ENCODE measurements around the gene RCOR2.
"Not testable (repeated sequence)": the region's sequence is repeated elsewhere in the genome, so short reads cannot be mapped to it uniquely, and the experiment has no call there.

The RCOR2 gene

DNA sequence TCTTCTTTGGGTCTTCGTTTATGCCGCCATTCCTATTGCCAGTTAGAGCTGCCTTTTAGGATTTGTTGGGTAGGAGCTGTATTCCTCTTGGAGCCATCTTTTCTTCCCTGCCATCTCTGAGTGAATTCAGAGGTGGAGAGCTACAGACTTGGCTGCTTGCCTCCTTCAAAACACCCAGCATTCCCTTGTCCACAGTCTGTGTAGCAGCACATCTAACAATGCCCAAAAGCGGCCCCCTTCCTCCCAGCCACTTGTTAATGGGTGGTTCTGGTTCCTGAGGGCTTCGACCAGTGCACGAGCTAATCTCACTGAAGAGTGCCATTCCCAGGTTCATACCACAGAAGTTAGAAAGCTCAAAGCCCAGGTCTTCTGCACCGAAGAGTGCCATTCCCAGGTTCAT, 40.3 kb downstream of the RCOR2 start:
- no peak for DNase-seq

DNA sequence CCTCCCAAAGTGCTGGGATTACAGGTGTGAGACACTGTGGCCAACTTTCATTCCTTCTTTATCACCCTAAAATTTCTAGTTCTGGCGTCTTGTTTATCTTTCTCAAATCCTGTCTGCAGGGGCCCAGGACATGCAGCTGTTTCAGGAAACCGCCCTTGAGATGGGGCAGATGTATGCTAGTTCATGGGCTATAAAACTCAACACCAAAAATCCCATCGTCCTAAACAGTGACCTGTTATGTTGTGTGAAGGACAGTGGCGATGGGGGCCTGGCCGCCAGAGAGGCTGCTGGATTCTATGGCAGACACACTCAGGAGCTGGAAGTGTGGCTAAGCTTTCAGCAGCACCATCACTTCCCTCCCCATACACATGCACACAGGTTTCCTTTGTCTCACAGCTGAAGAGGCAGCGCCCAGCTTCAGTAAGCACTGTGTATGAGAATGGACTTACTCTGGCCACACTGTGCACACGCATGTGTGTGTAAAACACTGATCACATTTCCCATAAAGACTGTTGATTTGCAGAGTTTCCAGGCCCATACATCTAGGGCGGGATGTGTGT, 41.4 kb downstream of the RCOR2 start:
- DNase-seq, result no peak

DNA sequence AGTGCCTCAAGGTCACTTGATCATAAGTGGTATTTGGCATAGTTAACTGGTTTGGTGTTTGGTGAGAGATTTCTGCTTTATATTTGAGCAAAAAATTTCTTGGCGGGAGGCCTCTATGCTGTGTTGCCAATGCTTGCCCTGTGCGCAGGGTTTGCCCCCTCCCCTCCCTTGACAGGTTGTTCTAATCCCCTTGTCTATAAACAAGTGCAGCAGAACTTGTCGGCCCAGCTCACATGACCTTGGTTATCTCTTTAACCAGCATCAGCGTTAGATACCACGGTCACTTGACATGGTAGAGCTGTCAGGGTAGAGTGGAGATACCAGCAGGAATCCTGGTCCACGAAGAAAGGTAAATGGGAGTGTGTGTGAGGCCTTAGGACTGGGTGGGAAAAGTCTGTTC, 42.5 kb downstream of the RCOR2 start:
- DNase-seq, result no peak

DNA sequence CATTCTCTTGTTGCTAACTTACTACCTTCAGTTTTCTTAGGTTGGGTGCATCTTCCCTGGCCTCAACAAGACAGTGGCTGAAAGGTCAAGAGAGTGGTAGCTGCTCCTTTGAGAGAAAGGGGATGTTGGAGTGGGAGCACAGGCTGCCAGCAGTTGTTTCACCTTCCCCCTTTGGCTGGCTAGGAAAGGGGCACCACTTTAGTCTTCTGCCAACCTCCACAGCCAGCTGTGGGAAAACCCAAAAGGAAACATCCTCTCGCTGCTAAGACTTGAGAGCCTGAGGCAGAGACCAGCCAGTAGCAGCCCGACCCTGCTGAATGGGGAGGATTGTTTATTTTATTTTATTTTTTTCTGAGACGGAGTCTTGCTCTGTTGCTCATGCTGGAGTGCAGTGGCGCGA, 43.7 kb downstream of the RCOR2 start:
- no peak for DNase-seq

DNA sequence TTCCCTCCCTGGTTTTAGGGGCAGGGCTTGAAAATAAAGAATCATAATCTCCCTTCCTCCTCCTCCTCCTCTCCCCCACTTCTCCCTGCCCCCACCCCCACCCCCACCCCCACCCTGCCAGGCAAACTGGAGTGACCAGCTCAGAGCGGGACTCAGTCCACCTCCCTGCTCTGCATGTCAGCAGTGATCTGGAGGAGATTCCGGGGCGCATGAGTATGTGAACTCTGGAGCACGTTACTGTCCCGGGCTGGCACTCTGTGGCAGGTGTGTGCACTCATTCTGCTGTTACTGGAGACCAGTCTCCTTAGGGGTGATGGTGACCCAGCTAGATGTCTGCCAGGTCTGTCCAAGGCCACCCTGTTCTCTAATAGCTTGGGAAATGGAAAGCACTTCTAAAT, 44.2 kb downstream of the RCOR2 start:
- DNase-seq, result no peak

DNA sequence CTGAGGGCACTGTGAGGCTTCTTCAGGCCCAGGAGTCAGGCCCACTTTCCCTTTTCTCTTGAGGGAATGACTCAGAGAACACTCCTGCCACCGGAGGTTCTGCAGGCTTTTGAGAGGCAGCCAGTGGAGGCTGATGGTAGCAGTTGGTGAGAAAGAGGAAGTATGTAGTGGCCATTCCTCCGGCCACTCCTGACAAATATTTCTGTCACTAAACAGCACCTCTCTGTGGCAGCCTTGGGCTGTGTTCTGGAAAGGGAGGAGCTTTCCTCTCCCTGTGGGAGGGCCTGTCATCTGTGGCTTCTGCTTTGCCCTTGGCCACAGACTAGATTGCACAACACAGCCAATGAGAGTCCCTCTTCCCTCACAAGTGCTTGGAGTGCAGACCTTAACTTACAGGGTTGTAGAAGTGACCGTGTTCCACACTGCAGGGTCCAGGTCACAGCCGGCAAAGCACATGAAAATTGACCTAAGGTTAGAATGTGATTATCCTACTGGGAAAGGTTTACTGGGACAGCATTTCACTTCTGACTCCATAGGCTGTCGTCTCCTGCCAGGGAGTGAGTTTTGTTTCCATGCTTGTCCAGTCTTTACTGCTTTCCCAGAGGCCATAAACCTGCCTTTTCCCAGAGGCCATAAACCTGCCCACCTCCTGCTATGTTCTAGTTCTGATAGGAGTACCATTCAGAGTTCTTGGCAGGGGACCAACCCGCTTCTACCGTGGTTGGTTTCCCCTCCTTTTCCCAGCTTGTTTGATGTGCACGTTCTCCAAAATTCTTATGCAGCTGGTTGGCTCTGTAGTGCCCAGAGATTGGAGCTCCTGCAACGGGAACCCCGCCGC, 44.8 kb downstream of the RCOR2 start:
- DNase-seq, result peak; percentile 12

DNA sequence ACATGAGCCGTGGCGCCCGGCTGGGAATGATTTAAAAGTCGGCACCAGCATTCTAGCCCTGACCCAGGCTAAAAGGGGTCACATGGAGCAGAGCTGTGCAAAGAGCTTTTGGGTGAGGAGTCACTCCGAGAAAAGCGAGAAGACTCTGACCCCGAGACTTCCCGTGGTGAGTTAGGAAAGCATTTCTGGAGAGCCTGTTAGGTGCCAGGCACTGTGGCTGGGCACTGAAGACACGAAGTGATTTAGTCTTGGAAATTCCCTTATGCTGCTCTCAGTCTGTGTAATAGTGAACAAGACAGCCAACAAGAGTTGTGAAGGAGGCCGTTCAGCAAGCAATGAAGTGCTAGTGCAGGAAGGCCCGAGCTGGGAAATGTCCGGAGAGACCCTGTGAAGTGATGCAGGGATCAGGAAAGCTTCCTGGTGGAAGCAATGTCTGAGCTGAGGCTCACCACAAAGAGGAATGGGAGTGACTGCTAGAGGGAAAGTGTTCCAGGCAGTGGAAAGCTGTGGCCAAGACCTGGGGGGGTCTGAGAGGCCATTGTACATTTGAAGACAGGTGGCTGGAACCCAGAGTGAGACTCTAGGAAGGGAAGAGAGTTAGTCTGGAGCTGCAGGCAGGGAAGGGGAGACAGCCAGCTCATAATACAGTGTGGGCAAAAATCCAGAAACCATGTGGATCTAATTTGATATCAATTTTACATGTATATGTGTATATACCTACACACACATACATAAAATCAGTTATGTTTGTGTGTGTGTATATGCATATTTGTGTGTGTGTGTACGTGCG, 46.4 kb downstream of the RCOR2 start:
- DNase-seq, result no peak

DNA sequence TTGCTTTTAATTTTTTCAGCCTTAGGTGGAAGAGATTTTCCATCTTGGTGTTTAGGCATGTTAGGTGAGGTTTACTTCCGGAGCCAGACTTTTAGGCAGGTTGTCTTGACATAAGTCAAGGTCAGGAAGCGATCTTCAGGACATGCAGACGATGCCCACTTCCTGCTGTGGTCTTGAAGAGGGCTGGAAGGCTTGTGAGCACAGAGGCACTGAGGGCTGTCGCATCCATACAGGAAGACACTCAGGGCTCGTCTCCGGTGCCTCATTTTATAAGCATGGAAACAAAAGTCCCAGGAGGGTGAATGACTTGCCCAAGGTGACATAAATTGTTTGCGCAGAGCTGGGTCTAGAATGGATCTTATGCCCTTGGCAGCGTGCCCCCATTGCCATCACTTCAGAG, 47.3 kb downstream of the RCOR2 start:
- DNase-seq, result no peak

DNA sequence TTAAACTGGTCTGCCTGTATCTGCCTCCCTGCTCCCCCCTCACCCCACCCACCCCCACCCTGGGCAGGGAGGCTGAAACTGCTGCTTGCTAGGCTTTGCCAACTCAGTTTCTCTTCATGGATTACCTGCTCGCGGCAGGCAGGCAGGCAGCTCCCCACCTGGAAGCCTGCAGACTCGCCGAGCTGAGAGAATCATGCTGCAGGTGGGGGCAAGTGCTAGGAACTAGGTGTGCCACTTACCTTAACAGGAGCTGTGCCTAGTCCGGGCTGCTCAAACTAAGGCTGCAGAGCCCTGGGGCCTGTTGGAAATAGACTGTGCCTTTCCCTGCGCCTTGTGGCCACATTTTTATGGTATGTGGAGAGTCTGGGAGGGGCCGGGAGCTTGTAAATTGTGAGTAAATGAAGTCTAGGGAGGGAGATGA, 47.8 kb downstream of the RCOR2 start:
- DNase-seq, result no peak

DNA sequence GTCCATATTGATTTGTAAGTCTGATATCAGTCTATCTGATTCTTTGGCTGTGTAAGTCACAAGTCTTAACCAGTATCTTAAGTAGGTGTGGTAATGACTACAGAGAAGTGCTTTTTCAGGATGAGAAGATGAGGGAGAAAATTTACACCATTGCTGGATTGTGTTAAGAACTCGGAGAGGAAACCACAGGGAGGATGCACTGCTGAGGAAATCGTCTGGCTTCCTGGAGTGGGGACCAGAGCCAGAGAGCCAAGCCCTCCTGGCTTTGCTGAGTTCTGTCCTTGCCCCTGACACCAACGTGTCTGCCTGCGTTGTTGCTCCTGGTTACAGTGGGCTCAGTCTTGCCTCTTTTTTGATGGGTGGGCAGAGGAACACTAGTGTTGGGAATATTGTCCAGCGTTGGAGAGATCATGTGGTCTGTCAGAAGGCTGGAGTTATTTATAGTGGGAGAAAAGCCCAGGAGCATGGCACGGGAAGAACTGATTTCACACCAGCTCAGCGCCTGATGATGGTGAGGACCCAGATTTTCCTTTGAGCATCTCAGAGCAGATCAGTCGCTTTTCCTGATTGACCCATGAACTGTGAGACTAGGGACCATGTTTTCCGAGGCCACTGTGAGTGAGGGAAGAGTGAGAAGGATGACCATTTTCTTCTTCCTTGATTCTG, 48.4 kb downstream of the RCOR2 start:
- DNase-seq, result no peak

DNA sequence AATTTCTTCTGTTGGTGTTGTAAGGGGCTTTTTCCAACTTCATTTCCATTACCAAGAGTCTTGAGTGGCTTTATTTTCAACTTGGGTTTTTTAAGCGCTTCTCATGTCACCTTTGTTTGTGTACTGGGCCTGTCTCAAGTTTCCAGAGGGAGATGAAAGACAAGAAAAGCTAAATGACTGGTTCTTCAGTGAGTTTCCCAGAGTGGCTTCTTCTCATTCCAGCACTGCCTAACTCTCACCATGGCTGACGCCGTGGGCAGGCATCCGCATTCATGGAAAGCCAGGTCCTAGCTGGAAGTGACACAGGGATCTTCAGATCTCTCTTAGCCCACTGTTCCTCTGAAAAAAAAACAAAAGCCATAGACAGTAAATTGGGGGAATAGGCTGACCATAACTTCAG, 49.5 kb downstream of the RCOR2 start:
- no peak for DNase-seq

DNA sequence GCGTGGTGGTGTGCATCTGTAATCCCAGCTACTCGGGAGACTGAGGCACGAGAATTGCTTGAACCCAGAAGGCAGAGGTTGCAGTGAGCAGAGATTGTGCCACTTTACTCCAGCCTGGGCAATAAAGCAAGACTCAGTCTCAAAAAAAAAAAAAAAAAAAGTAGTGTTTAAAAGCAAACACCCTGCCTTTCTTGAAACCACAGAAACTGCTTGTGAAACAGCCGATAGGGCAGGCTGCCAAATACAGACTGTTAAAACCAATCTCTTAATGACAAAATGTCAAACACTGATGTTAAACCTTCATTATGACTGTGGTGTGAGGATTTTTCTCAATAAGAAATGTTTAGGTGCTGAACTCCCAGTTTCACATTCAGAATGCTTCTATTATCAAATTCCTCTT, 50.8 kb downstream of the RCOR2 start:
- DNase-seq, result no peak

DNA sequence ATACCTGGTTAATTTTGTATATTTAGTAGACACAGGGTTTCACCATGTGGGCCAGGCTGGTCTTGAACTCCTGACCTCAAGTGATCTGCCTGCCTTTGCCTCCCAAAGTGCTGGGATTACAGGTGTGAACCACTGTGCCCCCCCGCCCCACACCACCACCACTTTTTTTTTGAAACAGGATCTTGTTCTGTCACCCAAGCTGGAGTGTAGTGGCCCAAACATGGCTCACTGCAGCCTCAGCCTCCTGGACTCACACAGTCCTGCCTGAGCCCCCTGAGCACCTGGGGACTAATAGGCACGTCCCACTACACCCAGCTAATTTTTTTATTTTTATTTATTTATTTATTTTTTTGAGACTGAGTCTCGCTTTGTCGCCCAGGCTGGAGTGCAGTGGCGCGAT, 53.3 kb downstream of the RCOR2 start:
- not testable (repeated sequence) for DNase-seq

DNA sequence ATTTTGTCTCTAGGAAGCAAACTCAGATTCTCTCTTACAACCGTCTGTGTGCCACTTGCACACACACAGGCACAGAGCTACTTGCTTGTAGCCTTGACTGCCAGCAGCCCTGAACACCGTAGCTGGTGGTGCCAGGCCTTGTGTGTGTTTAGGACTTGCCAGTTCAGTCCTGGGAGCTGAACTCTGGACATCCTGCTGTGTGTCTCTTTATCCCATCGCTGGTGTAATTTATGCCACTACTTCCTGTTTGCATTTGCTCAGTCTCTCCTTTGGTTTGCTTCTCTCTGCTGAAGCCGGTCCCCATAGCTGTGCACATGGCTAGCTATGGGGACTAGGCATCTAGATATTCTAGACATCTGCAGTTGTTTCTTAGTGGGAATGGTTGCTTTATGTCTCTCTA, 54.0 kb downstream of the RCOR2 start:
- no peak for DNase-seq
